Activated T-helper 2 cell treated with anti-CD3 and anti-CD28 coated beads, Interferon-gamma antibody, Interleukin-2, Interleukin-4, amounts not matched to agents 10 μg/mL and 5 μg/mL and 100 μg/mL, durations not matched to agents 14 hours and 24 hours and 36 hours (primary cell): Measurements from ENCODE around the gene CDC14B. TPM values are rescaled to one million over a fixed set of nuclear protein-coding genes. Genes with fewer than 3 reads are reported as not detected.
"Not testable (repeated sequence)": the region's sequence is repeated elsewhere in the genome, so short reads cannot be mapped to it uniquely, and the experiment has no call there.

ENCODE experiments used
- DNase-seq: peaks from one replicate; pipeline ENCODE4 v3.0.0; 2021; ENCODE audit warnings: low spot score
- H3K27ac Mint-ChIP-seq: one replicate; pipeline ENCODE4 v1.8.0; 2021; ENCODE audit warnings: mixed read lengths
- H3K27me3 Mint-ChIP-seq: one replicate; pipeline ENCODE4 v1.8.0; 2021; ENCODE audit warnings: low read depth, mixed read lengths
- H3K36me3 Mint-ChIP-seq: one replicate; pipeline ENCODE4 v1.8.0; 2021; ENCODE audit warnings: low read depth, mixed read lengths
- H3K4me1 Mint-ChIP-seq: one replicate; pipeline ENCODE4 v1.8.0; 2021; ENCODE audit warnings: low read depth, mixed read lengths
- H3K4me3 Mint-ChIP-seq: one replicate; pipeline ENCODE4 v1.8.0; 2021; ENCODE audit warnings: low read depth, mild to moderate bottlenecking, moderate library complexity, mixed read lengths
- H3K9me3 Mint-ChIP-seq: one replicate; pipeline ENCODE4 v1.8.0; 2021; ENCODE audit warnings: mixed read lengths
- intact Hi-C: fragments of 100-400 bp; cut with micrococcal nuclease; formaldehyde crosslinking; loops from one replicate; pipeline ENCODE4 v1.15.1; 2023
- total RNA-seq: library from RNA; stranded (reverse); gene quantifications from 2 replicates; pipeline ENCODE4 v1.2.3, GENCODE V29; 2022

Gene CDC14B
- total RNA-seq, 1 donor from 2014 or later = 6.5 TPM

DNA sequence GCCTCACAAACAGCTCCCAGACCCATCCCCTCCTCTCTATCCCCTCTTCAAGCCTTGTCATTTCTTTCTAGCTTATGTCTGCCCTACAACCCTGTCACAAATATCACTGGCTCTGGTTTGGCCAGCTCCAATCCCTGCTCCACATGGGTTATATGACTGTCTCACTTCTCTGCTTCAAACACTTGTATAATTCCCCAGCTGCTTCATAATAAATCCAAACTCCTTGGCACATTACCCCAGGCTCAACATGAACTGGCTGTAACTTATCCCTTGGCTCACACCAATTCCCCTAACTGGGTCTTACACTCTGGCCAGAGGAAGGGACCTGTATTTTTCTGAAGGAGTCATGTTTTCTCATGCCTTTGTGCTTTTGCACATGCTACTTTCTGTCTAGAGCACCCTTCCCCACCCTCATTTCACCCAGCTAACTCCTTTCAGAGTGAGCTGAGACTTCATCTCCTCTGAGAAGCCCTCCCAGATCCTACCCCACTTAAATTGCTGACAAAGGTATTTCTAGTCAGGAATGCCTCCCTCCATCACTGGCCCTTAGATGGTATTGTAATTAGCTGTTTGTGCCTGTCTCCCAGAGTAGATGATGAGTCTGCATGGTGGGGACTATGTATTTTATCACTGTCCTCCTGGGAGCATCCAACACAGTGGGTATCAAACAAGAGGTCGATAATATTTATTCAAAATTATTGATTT, 30.1 kb upstream of the CDC14B start:
- Mint-ChIP-seq H3K9me3 (no peaks in the 10 kb centered on the region), H3K27me3 (no peaks in the 10 kb centered on the region), H3K4me3 (no peak overlapping the region), H3K27ac (no peak overlapping the region), H3K36me3 (peaks cover 18% of the 10 kb centered on the region), H3K4me1 (peaks cover 14% of the 10 kb centered on the region)
- DNase-seq = no peak
- intact Hi-C loops = loop anchor here (5.0 kb wide), 2 partner anchors 207 to 322 kb away; no protein-coding TSS in a partner anchor

DNA sequence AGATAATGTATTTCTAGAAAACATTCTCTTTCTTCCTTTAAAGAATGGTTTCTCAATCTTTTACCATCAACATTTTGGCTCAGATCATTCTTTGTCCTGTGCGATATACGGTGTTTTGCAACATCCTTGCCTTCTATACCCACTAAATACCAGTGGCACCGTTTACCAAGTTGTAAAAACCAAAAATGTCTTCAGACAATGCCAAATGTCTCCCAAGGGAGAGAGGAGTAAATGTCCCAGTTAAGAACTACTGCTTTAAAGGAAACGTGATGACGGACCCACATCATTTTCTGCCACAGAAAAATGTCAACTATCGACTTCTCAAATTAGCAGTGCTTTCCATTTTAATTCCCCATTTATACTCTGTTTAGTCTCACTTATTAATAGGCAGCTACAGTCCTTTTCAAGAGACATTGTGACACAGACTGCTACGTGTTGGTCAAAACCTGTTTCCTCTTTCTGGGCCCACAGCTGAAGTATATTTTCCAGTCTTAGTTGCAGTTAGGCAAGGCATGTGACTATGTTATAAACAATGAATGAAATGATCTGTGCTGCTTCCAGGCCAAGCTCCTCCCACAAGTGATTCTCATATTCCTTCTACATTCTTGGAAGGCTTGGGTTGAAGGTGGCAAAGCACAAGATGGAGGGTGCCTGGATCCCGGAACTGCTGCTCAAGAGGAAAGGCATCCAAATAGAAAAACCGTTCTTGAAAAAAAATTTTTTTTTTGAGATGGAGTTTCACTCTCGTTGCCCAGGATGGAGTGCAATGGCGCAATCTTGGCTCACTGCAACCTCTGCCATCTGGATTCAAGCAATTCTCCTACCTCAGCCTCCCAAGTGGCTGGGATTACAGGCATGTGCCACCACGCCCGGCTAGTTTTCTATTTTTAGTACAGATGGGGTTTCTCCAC, 26.7 kb upstream of the CDC14B start:
- no peak for DNase-seq
- no peak overlapping the region for H3K4me3 Mint-ChIP-seq
- no peak overlapping the region for H3K27ac Mint-ChIP-seq
- H3K4me1 Mint-ChIP-seq = peaks cover 2% of the 10 kb centered on the region
- no peaks in the 10 kb centered on the region for H3K9me3 Mint-ChIP-seq
- intact Hi-C loops = no loop called here
- peaks cover 25% of the 10 kb centered on the region for H3K36me3 Mint-ChIP-seq
- H3K27me3 Mint-ChIP-seq = no peaks in the 10 kb centered on the region

DNA sequence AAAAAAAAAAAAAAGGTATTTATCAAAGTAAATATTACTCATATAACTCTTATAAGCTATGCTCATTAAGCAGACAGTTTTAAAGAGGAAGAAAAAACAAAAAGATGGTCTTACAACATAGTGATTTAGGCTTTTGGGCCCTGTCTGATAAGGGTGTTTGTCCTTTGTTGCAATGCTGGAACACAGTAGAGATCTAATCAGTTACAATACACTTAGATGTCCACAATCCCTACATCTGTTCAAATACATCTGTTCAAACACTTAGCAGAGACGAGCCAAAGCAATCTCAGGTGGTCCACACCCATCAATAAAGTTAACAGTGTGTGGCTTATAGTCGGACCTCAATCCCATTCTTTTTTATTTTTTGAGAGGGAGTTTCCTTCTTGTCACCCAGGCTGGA, 24.5 kb upstream of the CDC14B start:
- intact Hi-C loops = no loop called here
- H3K4me1 Mint-ChIP-seq = peaks cover 2% of the 10 kb centered on the region
- H3K4me3 Mint-ChIP-seq = no peak overlapping the region
- H3K27ac Mint-ChIP-seq = no peak overlapping the region
- peaks cover 22% of the 10 kb centered on the region for H3K36me3 Mint-ChIP-seq
- no peak for DNase-seq
- H3K27me3 Mint-ChIP-seq = no peaks in the 10 kb centered on the region
- H3K9me3 Mint-ChIP-seq = no peaks in the 10 kb centered on the region

DNA sequence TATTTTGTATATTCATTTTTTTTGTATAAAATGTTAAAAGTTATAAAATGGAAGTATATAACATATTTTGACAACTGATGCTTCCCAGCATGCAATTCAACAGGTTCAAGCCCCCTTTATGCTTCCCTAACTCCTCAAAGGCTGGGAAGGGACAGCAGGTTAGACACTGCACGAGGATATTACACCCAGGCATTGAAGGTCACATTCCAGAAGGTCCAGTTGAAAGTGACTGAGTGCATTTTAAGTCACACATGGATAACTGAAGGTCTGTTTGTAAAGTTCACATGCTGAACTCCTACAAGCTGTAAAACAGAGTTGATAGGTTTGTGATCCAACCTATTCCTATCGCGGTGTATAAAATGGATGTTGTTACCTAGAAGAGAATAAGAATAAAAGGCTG, 21.9 kb upstream of the CDC14B start:
- Mint-ChIP-seq H3K36me3 (peaks cover 17% of the 10 kb centered on the region), H3K27ac (no peak overlapping the region), H3K4me1 (peaks cover 2% of the 10 kb centered on the region), H3K27me3 (peaks cover 6% of the 10 kb centered on the region), H3K9me3 (no peaks in the 10 kb centered on the region), H3K4me3 (no peak overlapping the region)
- no peak for DNase-seq
- intact Hi-C loops = no loop called here

DNA sequence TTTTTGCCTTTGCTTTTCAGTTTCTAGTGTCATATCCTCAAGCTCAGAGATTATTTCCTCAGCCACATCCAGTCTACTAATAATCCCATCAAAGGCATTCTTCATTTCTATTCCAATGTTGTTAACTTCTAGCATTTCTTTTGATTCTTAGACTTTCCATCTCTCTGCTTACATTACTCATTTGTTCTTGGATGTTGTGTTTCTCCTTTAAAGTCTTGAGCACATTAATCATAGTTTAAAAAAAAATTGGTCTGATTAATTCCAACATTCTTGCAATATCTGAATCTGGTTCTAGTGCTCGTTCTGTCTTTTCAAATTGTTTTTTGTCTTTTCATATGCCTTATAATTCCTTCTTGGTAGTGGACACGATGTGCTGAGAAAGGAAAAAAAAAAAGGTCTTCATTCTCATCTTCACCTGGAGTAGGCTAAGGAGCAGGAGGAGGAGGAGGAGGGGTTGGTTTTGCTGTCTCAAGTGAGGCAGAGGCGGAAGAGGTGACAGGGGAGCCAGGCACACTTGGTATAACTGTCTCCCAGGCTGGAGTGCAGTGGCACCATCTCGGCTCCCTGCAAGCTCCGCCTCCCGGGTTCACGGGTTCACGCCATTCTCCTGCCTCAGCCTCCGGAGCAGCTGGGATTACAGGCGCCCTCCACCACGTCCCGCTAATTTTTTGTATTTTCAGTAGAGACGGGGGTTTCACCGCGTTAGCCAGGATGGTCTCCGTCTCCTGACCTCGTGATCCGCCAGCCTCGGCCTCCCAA, 19.1 kb upstream of the CDC14B start:
- H3K4me1 Mint-ChIP-seq = no peaks in the 10 kb centered on the region
- H3K27ac Mint-ChIP-seq = no peak overlapping the region
- DNase-seq = no peak
- intact Hi-C loops = no loop called here
- peaks cover 16% of the 10 kb centered on the region for H3K27me3 Mint-ChIP-seq
- no peak overlapping the region for H3K4me3 Mint-ChIP-seq
- peaks cover 9% of the 10 kb centered on the region for H3K36me3 Mint-ChIP-seq
- no peaks in the 10 kb centered on the region for H3K9me3 Mint-ChIP-seq

DNA sequence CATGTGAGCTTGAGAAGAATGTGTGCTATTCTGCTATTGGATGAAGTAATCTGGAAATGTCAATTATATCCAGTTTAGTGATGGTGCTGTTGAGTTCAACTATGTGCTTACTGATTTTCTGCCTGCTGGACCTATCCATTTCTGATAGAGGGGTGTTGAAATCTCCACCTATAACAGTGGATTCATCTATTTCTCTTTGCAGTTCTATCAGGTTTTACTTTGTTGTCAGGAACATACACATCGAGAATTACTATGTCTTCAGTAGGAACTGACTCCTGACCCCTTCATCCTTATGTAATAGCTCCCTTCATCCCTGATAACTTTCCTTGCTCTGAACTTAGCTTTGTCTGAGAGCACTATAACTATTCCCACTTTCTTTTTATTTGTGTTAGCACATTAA, 16.7 kb upstream of the CDC14B start:
- Mint-ChIP-seq H3K9me3 (no peaks in the 10 kb centered on the region), H3K36me3 (peaks cover 2% of the 10 kb centered on the region), H3K27me3 (peaks cover 18% of the 10 kb centered on the region), H3K27ac (no peak overlapping the region), H3K4me3 (no peak overlapping the region), H3K4me1 (no peaks in the 10 kb centered on the region)
- no peak for DNase-seq
- intact Hi-C loops = no loop called here

DNA sequence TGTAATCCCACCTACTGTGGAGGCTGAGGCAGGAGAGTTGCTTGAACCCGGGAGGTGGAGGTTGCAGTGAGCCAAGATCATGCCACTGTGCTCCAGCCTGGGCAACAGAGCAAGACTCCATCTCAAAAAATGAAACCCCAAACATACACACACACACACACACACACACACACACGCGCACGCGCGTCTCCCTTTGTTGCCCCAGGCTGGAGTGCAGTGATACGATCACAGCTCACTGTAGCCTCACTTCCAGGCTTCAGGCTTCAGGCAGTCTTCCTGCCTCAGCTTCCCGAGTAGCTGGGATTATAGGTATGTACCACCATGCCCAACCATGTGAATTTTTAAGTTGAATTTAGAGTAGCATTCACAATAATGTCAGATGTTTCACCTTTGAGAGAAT, 13.9 kb upstream of the CDC14B start:
- H3K4me3 Mint-ChIP-seq, H3K9me3 Mint-ChIP-seq, H3K4me1 Mint-ChIP-seq, intact Hi-C loops, H3K36me3 Mint-ChIP-seq, H3K27ac Mint-ChIP-seq, DNase-seq: not testable (repeated sequence)
- H3K27me3 Mint-ChIP-seq = peaks cover 26% of the 10 kb centered on the region

DNA sequence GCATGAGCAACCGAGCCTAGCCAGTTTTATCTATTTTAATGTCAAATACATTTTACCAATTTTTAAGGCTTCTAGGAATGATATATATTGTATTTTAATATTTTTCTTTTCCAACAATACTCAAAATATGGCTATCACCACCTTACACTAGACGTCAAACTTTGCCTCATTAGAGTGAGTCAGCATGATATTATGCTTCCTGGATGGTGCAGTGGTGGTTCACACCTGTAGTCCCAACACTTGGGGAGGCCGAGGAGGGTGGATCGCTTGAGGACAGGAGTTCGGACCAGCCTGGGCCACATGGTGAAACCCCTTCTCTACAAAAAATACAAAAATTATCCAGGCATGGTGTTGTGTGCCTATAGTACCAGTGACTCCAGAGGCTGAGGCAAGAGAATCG, 7.3 kb upstream of the CDC14B start:
- Mint-ChIP-seq H3K27ac (no peak overlapping the region), H3K27me3 (peaks cover 11% of the 10 kb centered on the region), H3K4me3 (no peak overlapping the region), H3K9me3 (no peaks in the 10 kb centered on the region), H3K4me1 (peaks cover 14% of the 10 kb centered on the region), H3K36me3 (no peaks in the 10 kb centered on the region)
- DNase-seq = no peak
- intact Hi-C loops = no loop called here

DNA sequence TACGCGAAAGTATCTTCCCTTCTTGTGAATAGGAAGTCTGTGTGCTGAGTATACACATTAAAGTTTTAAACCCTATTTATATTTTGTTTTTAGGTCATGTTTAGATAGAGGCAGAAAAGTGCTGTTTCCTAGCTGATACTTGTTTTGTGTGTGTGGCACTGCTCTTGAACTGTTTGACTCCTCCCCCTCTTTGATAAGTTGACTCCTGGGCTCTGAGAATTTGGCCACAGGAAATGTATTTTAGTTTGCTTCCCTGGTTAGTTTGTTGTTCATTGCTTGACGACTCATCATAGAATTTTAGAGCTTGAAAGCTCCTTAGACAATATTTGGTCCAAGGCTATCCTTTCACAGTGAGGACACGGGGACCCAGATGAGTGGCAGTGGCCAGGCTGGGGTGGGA, 2.0 kb upstream of the CDC14B start:
- DNase-seq = no peak
- no peaks in the 10 kb centered on the region for H3K36me3 Mint-ChIP-seq
- H3K9me3 Mint-ChIP-seq = no peaks in the 10 kb centered on the region
- H3K4me1 Mint-ChIP-seq = peaks cover 8% of the 10 kb centered on the region
- no peak overlapping the region for H3K4me3 Mint-ChIP-seq
- no peak overlapping the region for H3K27ac Mint-ChIP-seq
- intact Hi-C loops = no loop called here
- H3K27me3 Mint-ChIP-seq = peaks cover 35% of the 10 kb centered on the region

DNA sequence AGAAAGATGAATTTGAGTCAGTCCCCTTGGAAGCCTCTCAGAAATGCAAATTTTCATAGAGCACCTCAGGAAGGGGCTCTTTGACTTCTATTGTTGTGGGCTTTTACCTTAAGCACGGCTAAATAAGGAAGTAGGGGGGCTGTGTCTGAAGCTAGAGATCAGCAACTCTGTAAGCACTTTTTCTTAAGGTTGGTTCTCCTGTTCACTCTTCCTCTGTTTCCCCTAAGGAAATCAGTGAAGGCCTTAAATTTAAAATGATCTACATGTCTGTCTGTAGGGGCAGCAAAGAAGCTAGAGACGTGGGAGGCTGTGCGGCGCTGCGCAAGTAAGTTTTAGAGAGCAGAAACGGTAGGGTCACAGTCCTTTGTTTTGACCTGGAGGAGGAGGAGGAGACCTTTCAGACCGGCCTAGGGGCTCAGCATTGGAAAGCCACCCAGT, 1.2 kb upstream of the CDC14B start:
- Mint-ChIP-seq H3K27ac (no peak overlapping the region), H3K36me3 (no peaks in the 10 kb centered on the region), H3K4me3 (no peak overlapping the region), H3K9me3 (no peaks in the 10 kb centered on the region), H3K27me3 (peaks cover 39% of the 10 kb centered on the region), H3K4me1 (peaks cover 8% of the 10 kb centered on the region)
- intact Hi-C loops = no loop called here
- DNase-seq = no peak

DNA sequence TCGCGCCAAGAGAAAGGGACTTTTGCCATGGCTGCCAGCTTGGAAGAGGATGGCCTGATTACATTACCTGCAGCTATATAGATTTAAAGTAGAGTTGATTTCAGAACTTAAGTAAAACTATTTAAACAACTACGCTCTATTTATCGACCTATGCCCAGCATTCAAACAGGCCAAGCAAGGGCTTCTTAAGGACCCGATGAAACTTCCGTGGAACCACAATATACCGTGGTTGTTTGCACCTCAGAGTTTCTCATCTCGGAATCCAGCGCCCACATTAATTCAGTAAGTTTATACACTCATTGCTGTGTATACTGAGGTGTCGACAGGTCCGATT, 505 bp upstream of the CDC14B start:
- no peaks in the 10 kb centered on the region for H3K36me3 Mint-ChIP-seq
- peaks cover 8% of the 10 kb centered on the region for H3K4me1 Mint-ChIP-seq
- no peak for DNase-seq
- no peak overlapping the region for H3K27ac Mint-ChIP-seq
- intact Hi-C loops = no loop called here
- H3K27me3 Mint-ChIP-seq = peaks cover 46% of the 10 kb centered on the region
- H3K4me3 Mint-ChIP-seq = peak overlapping the region; percentile 68
- H3K9me3 Mint-ChIP-seq = no peaks in the 10 kb centered on the region

DNA sequence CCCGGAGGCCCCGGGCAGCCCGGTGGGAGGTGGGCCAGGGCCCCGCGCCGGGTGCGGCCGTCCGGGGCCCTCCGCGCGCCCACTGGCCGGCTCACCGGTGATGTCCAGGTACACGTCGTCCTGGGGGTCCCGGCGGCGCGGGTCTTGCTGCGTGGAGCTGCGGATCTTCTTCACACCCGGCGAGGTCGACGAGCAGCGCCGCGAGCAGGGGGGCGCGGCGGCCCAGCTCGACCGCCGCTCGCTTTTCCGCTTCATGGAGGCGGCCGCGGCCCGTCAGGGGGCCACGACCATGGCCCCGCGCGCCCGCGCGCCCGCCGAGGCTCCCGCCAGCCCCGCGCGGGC, 548 bp downstream of the CDC14B start:
- Mint-ChIP-seq H3K27ac (no peak overlapping the region), H3K36me3 (no peaks in the 10 kb centered on the region), H3K27me3 (peaks cover 50% of the 10 kb centered on the region), H3K4me1 (peaks cover 8% of the 10 kb centered on the region), H3K4me3 (no peak overlapping the region), H3K9me3 (no peaks in the 10 kb centered on the region)
- DNase-seq = no peak
- intact Hi-C loops = no loop called here
